HCT116 (cell line): Measurements from ENCODE around the gene FAM50A. TPM values are rescaled to one million over a fixed set of nuclear protein-coding genes. Genes with fewer than 3 reads are reported as not detected.

Experiments
- ATAC-seq: fragments of 200-7000 bp; cut with Tn5 transposase; 2 replicates; pipeline ENCODE4 v1.9.1; 2020; ENCODE audit warnings: mild to moderate bottlenecking, moderate library complexity
- BruUV-seq: library from RNA; stranded (reverse); fragments of 400-500 nt; replicated peaks from 2 replicates; lab custom pipeline; 2021; lab: Mats Ljungman, UMichigan
- CTCF ChIA-PET: fragments of 300-600 bp; sonication (Branson Sonifier 250); formaldehyde crosslinking; loops from one replicate; lab custom pipeline; 2021; ENCODE audit warnings: antibody characterized with exemption; lab: Charles Lee
- POLR2A ChIA-PET: fragments of 300-600, 350-600 bp; sonication (Branson Sonifier 250); formaldehyde crosslinking; loops from one replicate; lab custom pipeline; 2021; ENCODE audit warnings: antibody characterized with exemption; lab: Charles Lee
- RAD21 ChIA-PET, 2 experiments: fragments of 300-600 bp; sonication (Branson Sonifier 250); formaldehyde crosslinking; loops; one replicate each; lab custom pipeline; 2023; ENCODE audit warnings: low total read pairs in 2 of 2; ENCODE audit not compliant: uncharacterized antibody in 2 of 2, unreplicated experiment in 2 of 2, low non-redundant PET in 1 of 2; lab: Charles Lee
- DNase-seq: peaks from one replicate; pipeline ENCODE4 v3.0.0-alpha.2; 2010; ENCODE audit warnings: low read depth, low spot score
- H2AFZ ChIP-seq: fragments of 200-600 bp; shearing (Covaris generic), sonication (generic); 2 replicates; pipeline ENCODE4 v1.6.1; 2017; ENCODE audit warnings: low read depth, mixed run types, mixed read lengths, antibody characterized with exemption, low read length; ENCODE audit not compliant: poor library complexity, severe bottlenecking
- H3K27ac ChIP-seq: 2 replicates; pipeline ENCODE4 v1.5.1; 2012; ENCODE audit warnings: low read depth, low read length
- H3K27me3 ChIP-seq: fragments of 200-600 bp; sonication (generic); 2 replicates; pipeline ENCODE4 v1.6.1; 2016; ENCODE audit warnings: mixed run types, low read length, mixed read lengths; ENCODE audit not compliant: insufficient read depth
- H3K36me3 ChIP-seq, 2 experiments: fragments of 200-500 bp in 1 of 2; fragments of 200-600 bp in 1 of 2; sonication (Bioruptor generic) in 1 of 2; sonication (generic) in 1 of 2; 2 replicates each; pipeline versions ENCODE4 v1.5.1 to v1.6.1; 2014 to 2016; ENCODE audit warnings: low read length in 2 of 2, inconsistent platforms in 1 of 2, mixed read lengths in 1 of 2, mixed run types in 1 of 2; ENCODE audit not compliant: insufficient read depth in 2 of 2, control insufficient read depth in 1 of 2
- H3K4me1 ChIP-seq, 2 experiments: fragments of 200-600 bp in 1 of 2; sonication (generic) in 1 of 2; 2 replicates each; pipeline versions ENCODE4 v1.5.1 to v1.6.1; 2012 to 2017; ENCODE audit warnings: low read length in 2 of 2, inconsistent platforms in 1 of 2, mild to moderate bottlenecking in 1 of 2, mixed read lengths in 1 of 2, mixed run types in 1 of 2, moderate library complexity in 1 of 2; ENCODE audit not compliant: insufficient read depth in 2 of 2, control insufficient read depth in 1 of 2
- H3K4me2 ChIP-seq: fragments of 200-600 bp; sonication (generic); 2 replicates; pipeline ENCODE4 v1.6.1; 2017; ENCODE audit warnings: mixed run types, low read length, mixed read lengths
- H3K4me3 ChIP-seq, 2 experiments: fragments of 200-600 bp in 1 of 2; sonication (generic) in 1 of 2; replicated peaks in 1 of 2; 2 replicates each; pipeline ENCODE4 v1.5.1; 2011 to 2016; ENCODE audit warnings: low read length in 2 of 2, control low read depth in 1 of 2, low read depth in 1 of 2, mild to moderate bottlenecking in 1 of 2, mixed read lengths in 1 of 2, mixed run types in 1 of 2
- H3K79me2 ChIP-seq: fragments of 200-600 bp; sonication (generic); 2 replicates; pipeline ENCODE4 v1.6.1; 2017; ENCODE audit warnings: mild to moderate bottlenecking, mixed run types, low read length, moderate library complexity, mixed read lengths; ENCODE audit not compliant: insufficient read depth
- H3K9ac ChIP-seq: fragments of 200-600 bp; sonication (generic); 2 replicates; pipeline ENCODE4 v1.6.1; 2016; ENCODE audit warnings: low read length, mixed read lengths
- H3K9me2 ChIP-seq: fragments of 200-600 bp; sonication (generic), shearing (Covaris generic); 2 replicates; pipeline ENCODE4 v1.6.1; 2017; ENCODE audit warnings: mixed run types, mild to moderate bottlenecking, moderate library complexity; ENCODE audit not compliant: insufficient read depth
- H3K9me3 ChIP-seq, 2 experiments: fragments of 200-500 bp in 1 of 2; fragments of 200-600 bp in 1 of 2; sonication (Bioruptor generic) in 1 of 2; sonication (generic) in 1 of 2; 2 replicates each; pipeline ENCODE4 v1.6.1; 2014 to 2017; ENCODE audit warnings: low read length in 2 of 2, mixed read lengths in 2 of 2, inconsistent platforms in 1 of 2, low read depth in 1 of 2, mild to moderate bottlenecking in 1 of 2, mixed run types in 1 of 2, moderate library complexity in 1 of 2; ENCODE audit not compliant: control insufficient read depth in 1 of 2, insufficient read depth in 1 of 2
- H4K20me1 ChIP-seq: fragments of 200-600 bp; sonication (generic), shearing (Covaris generic); 2 replicates; pipeline ENCODE4 v1.6.1; 2017; ENCODE audit warnings: mixed run types, mild to moderate bottlenecking, moderate library complexity; ENCODE audit not compliant: insufficient read depth
- CEBPB ChIP-seq: IDR thresholded peaks from 2 replicates; pipeline ENCODE4 v1.6.1; 2012; ENCODE audit warnings: low read depth
- SIN3A ChIP-seq: IDR thresholded peaks from 2 replicates; pipeline ENCODE4 v1.6.1; 2012; ENCODE audit warnings: low read depth
- intact Hi-C: fragments of 100-400 bp; cut with micrococcal nuclease; formaldehyde crosslinking; loops from 2 replicates; pipeline ENCODE4 v1.10.0; 2022
- total RNA-seq: library from RNA; stranded (reverse); gene quantifications from one replicate; pipeline ENCODE4 v1.2.1, GENCODE V29; 2021; ENCODE audit not compliant: unreplicated experiment
- TF ChIP-seq, protein P1 (sequence below), 3 experiments: fragments of 200-600 bp in 1 of 3; sonication (generic) in 1 of 3; IDR thresholded peaks in 2 of 3; conservative IDR thresholded peaks in 1 of 3; 2 replicates each; pipeline ENCODE4 v1.5.1; 2012 to 2017; ENCODE audit warnings: low read depth in 2 of 3, low read length in 2 of 3, antibody characterized with exemption in 1 of 3, borderline replicate concordance in 1 of 3, control low read depth in 1 of 3, mild to moderate bottlenecking in 1 of 3, mixed read lengths in 1 of 3, mixed run types in 1 of 3, moderate library complexity in 1 of 3; ENCODE audit not compliant: insufficient read depth in 1 of 3

Gene FAM50A
- total RNA-seq, 1 experiment from 2014 or later: 46.5 TPM

DNA sequence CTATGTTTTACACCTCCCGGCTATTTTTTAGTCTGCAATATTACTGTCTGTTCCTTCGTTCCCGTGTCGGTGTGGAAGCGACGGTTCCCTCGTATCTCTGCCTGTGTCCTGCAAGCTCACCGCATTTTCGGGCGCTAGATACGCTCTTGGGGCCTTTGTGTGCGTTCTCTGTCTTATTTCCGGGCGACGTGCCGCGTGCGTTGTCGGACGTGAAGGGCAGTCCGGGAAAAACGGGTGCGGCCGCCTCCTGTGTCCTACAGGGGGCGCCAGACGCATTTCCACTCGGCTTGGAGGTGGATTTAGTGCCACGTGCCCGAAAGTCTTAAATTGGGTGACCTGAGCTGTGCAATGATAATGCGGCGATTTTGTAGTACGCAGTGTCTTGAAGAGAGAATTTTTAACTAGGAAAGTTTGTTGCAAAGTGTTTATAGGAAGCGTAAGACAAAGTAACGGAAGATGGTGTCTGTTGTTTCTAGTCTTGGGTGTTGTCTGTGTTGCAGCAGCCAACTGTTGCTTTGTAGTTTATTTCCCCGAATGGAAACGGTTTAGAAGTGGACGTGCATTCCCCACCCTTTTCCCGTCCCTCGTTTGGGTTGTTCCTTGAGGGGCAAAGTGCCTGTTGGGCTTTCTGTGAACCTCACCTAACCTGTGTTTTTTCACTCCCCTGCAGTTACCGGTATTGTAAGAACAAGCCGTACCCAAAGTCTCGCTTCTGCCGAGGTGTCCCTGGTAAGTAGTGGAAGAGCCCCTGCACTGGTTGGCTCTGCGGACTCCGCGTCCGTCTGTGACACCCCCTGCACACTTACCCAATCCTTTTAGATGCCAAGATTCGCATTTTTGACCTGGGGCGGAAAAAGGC is 45.0 kb upstream of the FAM50A start:
- Histone ChIP-seq H3K4me2 (peak overlapping the region; percentile 85), H3K27ac (peak overlapping the region; percentile 92), H3K4me3 (peak overlapping the region; percentile 84), H4K20me1 (no peaks in the 10 kb centered on the region), H3K9me3 (no peaks in the 10 kb centered on the region), H3K79me2 (peaks cover 19% of the 10 kb centered on the region), H3K9ac (peak overlapping the region; percentile 97), H3K36me3 (peaks cover 0 to 27% of the 10 kb centered on the region in 2 experiments; a peak in 1 of 4 replicates), H2AFZ (no peak overlapping the region), H3K4me1 (peaks cover 0 to 23% of the 10 kb centered on the region in 2 experiments; a peak in 2 of 4 replicates), H3K27me3 (no peaks in the 10 kb centered on the region), H3K9me2 (no peaks in the 10 kb centered on the region)
- intact Hi-C loops: loop anchor here (10.0 kb wide), 1 partner anchor 424 kb away; the partner anchor contains the start of genes HCFC1 and TMEM187
- DNase-seq: no peak
- TF ChIP-seq SIN3A (no peak), CEBPB (no peak)
- TF ChIP-seq, protein P1, sequence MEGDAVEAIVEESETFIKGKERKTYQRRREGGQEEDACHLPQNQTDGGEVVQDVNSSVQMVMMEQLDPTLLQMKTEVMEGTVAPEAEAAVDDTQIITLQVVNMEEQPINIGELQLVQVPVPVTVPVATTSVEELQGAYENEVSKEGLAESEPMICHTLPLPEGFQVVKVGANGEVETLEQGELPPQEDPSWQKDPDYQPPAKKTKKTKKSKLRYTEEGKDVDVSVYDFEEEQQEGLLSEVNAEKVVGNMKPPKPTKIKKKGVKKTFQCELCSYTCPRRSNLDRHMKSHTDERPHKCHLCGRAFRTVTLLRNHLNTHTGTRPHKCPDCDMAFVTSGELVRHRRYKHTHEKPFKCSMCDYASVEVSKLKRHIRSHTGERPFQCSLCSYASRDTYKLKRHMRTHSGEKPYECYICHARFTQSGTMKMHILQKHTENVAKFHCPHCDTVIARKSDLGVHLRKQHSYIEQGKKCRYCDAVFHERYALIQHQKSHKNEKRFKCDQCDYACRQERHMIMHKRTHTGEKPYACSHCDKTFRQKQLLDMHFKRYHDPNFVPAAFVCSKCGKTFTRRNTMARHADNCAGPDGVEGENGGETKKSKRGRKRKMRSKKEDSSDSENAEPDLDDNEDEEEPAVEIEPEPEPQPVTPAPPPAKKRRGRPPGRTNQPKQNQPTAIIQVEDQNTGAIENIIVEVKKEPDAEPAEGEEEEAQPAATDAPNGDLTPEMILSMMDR (IDR thresholded peaks at IDR 0.05 in 2 of 3, conservative IDR thresholded peaks at IDR 0.05 in 1 of 3; ENCODE audit: borderline replicate concordance in 1 of 3, insufficient read depth in 1 of 3, low read depth in 2 of 3, low read length in 2 of 3): peak in 2 of 3 experiments; percentile 61 to 64; a peak in 4 of 6 replicates
- ChIA-PET POLR2A (interaction anchor here (1.0 to 2.8 kb wide), 9 partner anchors 10 to 92 kb away, joined by 3 to 13 read pairs (median 9); partner anchors contain the start of genes DNASE1L1, SLC10A3 and TAFAZZIN), RAD21 (no interaction called here), CTCF (interaction anchor here (1.2 kb wide), 1 partner anchor 26 kb away, joined by 6 read pairs; no protein-coding TSS in a partner anchor)
- ATAC-seq: peak; percentile 5; the same call in 1 of the 2 replicates
- BruUV-seq: TSS peak; percentile 81
